ENCODE measurements around the gene CELF2.

DNA sequence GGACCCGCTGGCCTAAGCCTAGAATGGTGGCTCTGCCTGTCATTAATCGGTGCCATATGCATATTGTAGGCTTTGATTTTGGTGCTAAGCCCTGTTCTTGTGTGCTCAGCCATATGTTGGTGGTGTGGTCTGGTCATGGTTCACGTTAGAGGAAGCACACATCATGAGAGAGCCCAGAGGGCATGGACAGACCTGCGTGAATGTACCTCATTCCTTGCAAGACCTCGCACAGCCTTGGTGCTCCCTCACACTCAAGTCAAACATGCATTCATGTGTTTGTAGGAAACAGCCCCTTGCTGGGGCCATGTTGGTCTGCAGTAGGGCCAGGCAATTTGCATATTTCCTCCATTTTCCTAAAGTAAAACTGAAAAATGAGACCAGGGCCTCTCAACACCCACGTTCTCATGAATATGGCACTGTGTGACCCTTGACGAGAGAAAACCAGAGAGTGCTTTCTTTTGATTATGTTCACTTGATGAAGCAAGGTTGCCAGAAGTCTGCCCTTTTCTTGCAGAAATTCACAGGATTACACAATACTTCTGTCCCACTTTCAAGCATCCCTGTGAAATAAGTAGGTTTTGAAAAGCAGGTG, 268.7 kb downstream of the CELF2 start:
- TF ChIP-seq CTCF (IDR thresholded peaks at IDR 0.05; ENCODE audit: insufficient read depth, low read length, poor library complexity, severe bottlenecking) = no peak
- TF ChIP-seq EZH2phosphoT487 (conservative IDR thresholded peaks at IDR 0.05; ENCODE audit: low read length) = no peak

Data from SU-DHL-6 (cell line).